Measurements from ENCODE around the gene CHAD.

CHAD gene

DNA sequence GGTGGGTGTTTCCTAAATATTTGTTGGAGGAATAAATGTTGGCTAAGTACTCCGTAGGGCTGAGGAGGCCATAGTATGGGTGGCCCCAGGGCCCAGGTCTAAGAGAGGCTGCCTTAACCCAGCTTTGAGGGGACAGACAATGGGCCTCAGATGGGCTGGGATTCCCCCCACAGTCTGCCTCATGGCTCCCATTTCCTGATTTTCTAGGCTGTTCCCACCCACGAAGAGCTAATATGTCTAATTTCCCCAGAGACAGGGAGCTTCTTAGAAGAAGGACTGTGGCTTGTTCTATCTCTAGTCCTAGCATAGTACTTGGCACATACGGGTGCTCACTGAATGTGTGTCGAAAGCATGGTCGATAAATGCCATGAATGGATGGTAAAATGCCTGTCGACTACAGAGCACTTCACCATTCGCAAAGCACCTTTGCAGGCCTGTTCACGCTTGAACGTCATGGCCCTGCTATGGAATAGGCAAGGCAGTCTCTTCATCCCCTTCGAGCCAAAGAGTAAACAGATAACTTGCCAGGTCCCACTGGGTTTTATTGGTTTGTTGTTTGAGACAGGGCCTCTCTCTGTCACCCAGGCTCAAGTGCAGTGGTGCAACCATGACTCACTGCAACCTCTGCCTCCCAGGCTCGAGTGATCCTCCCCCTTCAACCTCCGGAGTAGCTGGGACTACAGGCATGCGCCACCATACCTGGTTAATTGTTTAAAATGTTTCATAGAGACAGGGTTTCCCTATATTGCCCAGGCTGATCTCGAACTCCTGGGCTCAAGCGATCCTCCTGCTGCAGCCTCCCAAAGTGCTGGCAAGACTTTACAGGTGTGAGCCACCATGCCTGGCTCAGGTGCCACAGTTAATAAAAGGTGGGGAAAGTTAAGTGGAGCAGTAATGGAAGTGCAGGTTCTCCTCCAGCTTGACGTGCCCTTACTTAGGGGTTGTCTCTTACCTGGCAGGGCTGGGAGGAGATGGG, 9.7 kb downstream of the CHAD start:
- Histone ChIP-seq H3K36me3 (ENCODE audit: control insufficient read depth, insufficient read depth, low read length) (no peaks in the 10 kb centered on the region), H3K27ac (ENCODE audit: insufficient read depth, low read depth, low read length, poor library complexity, severe bottlenecking) (no peak overlapping the region), H3K27me3 (ENCODE audit: control insufficient read depth, insufficient read depth, low read length, poor library complexity, severe bottlenecking) (no peaks in the 10 kb centered on the region), H3K9me3 (ENCODE audit: control insufficient read depth, low read length) (no peaks in the 10 kb centered on the region), H3K4me3 (ENCODE audit: insufficient read depth, low read depth, low read length) (no peak overlapping the region), H3K4me1 (ENCODE audit: control insufficient read depth, insufficient read depth, low read length) (no peaks in the 10 kb centered on the region)
- WGBS, 2 experiments, result 91% methylated on average over 16 of the region's 16 CpGs

DNA sequence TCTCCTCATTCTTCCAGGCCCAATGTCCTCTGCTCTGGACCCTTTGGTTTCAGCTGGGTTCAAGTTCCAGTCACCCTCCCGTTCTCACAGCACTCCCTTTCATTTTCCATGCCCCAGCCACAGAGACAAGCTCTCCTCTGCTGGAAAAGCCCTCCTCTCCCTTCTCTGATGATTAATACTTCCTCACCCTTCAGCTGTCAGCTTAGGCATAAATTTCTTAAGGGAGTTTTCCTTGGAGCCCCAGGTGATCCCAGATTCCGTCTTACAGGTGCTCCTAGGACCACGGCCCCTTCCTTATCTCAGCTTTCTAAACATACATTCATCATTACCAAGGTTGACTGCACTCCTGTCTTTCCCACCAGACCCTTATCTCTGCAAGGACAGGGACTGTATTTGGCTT, 10.4 kb downstream of the CHAD start:
- Histone ChIP-seq H3K9me3 (ENCODE audit: control insufficient read depth, low read length) (no peaks in the 10 kb centered on the region), H3K4me1 (ENCODE audit: control insufficient read depth, insufficient read depth, low read length) (no peaks in the 10 kb centered on the region), H3K27me3 (ENCODE audit: control insufficient read depth, insufficient read depth, low read length, poor library complexity, severe bottlenecking) (no peaks in the 10 kb centered on the region), H3K27ac (ENCODE audit: insufficient read depth, low read depth, low read length, poor library complexity, severe bottlenecking) (no peak overlapping the region), H3K4me3 (ENCODE audit: insufficient read depth, low read depth, low read length) (no peak overlapping the region), H3K36me3 (ENCODE audit: control insufficient read depth, insufficient read depth, low read length) (no peaks in the 10 kb centered on the region)
- 92% methylated on average over 3 of the region's 3 CpGs for WGBS, 2 experiments

DNA sequence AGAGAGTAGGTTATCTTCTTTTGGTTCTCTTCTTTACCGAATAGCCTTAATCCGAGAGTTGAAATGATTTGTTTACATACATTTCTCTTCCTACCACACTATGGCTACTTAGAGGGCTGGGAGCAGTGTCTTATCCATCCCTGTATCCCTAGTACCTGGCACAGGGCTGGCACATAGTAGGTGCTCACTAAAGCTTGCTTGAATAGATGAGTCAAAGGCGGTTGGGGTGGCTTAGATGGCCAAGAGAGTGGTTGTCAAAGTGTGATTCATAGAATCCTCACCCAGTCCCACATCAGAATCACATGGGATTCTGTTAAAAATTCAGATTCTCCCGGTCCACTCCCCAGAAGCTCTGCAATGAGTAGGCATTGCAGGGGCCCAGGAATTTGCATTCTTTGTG, 11.1 kb downstream of the CHAD start:
- Histone ChIP-seq H3K36me3 (ENCODE audit: control insufficient read depth, insufficient read depth, low read length) (no peaks in the 10 kb centered on the region), H3K4me1 (ENCODE audit: control insufficient read depth, insufficient read depth, low read length) (no peaks in the 10 kb centered on the region)
- WGBS, 2 experiments, result 92% methylated on average over 4 of the region's 4 CpGs

GRCh38 chr17:50453901-50454300, 14.8 kb downstream of the CHAD start:
- H3K27me3 ChIP-seq (ENCODE audit: control insufficient read depth, insufficient read depth, low read length, poor library complexity, severe bottlenecking), result no peaks in the 10 kb centered on the region
- no peak overlapping the region for H3K27ac ChIP-seq (ENCODE audit: insufficient read depth, low read depth, low read length, poor library complexity, severe bottlenecking)
- H3K36me3 ChIP-seq (ENCODE audit: control insufficient read depth, insufficient read depth, low read length), result no peaks in the 10 kb centered on the region
- no peaks in the 10 kb centered on the region for H3K9me3 ChIP-seq (ENCODE audit: control insufficient read depth, low read length)
- no peaks in the 10 kb centered on the region for H3K4me1 ChIP-seq (ENCODE audit: control insufficient read depth, insufficient read depth, low read length)
- WGBS, 2 experiments, result 81 to 86% methylated on average over 3 of the region's 3 CpGs
- H3K4me3 ChIP-seq (ENCODE audit: insufficient read depth, low read depth, low read length), result no peak overlapping the region

More for the DNA sequence above, 11.1 kb downstream of the CHAD start:
- Histone ChIP-seq H3K9me3 (ENCODE audit: control insufficient read depth, low read length) (no peaks in the 10 kb centered on the region), H3K27ac (ENCODE audit: insufficient read depth, low read depth, low read length, poor library complexity, severe bottlenecking) (no peak overlapping the region), H3K27me3 (ENCODE audit: control insufficient read depth, insufficient read depth, low read length, poor library complexity, severe bottlenecking) (no peaks in the 10 kb centered on the region), H3K4me3 (ENCODE audit: insufficient read depth, low read depth, low read length) (no peak overlapping the region)

DNA sequence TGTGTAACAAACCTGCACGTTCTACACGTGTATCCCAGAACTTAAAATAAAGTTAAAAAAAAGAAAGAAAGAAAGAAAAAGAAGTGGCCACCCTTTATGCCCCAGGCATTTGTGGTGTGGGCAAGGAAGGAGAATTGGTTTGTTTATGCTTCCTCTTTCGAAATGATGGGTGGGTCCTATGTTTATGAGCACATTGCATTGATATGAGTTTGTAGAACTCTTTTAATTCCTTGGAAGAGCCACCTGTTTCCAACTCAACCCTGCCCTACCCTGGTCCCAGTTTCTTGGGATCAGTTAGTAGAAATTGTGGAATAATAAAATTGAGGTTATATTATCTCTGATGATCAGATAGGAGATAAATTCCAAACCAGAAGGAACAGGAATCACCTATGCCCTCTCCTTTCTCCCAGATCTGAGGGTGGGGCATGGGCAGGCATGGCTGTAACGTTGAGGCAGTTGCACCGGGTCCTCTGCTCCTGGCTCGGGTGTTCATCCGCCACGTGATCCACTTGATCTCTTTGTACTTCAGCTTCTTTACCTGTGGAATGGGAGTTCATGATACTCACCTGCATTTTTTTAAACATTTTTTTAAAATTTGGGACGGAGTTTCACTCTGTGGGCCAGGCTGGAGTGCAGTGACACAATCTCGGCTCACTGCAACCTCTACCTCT, 15.9 kb downstream of the CHAD start:
- H3K4me1 ChIP-seq (ENCODE audit: control insufficient read depth, insufficient read depth, low read length), result no peaks in the 10 kb centered on the region
- no peak overlapping the region for H3K4me3 ChIP-seq (ENCODE audit: insufficient read depth, low read depth, low read length)
- WGBS, 2 experiments, result 91 to 92% methylated on average over 10 of the region's 10 CpGs
- H3K27me3 ChIP-seq (ENCODE audit: control insufficient read depth, insufficient read depth, low read length, poor library complexity, severe bottlenecking), result no peaks in the 10 kb centered on the region
- H3K36me3 ChIP-seq (ENCODE audit: control insufficient read depth, insufficient read depth, low read length), result no peaks in the 10 kb centered on the region
- H3K27ac ChIP-seq (ENCODE audit: insufficient read depth, low read depth, low read length, poor library complexity, severe bottlenecking), result no peak overlapping the region
- H3K9me3 ChIP-seq (ENCODE audit: control insufficient read depth, low read length), result no peaks in the 10 kb centered on the region

DNA sequence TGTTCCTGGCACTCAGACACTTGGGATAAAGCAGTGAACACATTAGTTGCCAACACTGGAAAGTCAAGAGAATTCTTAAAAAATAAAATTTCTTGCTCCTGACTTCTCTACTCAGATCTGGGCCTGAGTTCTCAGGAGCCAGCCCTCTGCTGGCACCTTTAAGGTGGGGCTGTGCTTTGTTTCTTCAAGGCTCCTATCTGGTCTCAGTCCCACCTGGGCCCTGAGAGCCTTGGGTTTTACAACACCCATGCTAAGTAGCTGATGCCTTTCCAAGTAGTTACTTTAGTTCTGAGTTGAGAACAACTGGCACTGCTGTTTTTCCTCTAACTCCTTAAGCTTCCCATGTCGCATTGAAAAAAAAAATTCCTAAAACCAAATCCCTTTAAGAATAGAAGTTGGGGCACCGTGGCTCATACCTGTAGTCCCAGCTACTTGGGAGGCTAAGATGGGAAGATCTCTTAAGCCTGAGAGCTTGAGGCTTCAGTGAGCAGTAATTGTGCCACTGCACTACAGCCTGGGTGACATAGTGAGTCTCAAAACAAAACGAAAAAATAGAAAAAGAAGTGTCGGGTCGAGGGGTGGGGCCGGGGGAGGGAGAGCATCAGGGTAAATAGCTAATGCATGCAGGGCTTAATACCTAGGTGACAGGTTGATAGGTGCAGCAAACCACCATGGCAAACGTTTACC, 16.6 kb downstream of the CHAD start:
- WGBS, 2 experiments, result 84 to 90% methylated on average over 7 of the region's 7 CpGs
- Histone ChIP-seq H3K4me1 (ENCODE audit: control insufficient read depth, insufficient read depth, low read length) (no peaks in the 10 kb centered on the region), H3K27ac (ENCODE audit: insufficient read depth, low read depth, low read length, poor library complexity, severe bottlenecking) (no peak overlapping the region)

DNA sequence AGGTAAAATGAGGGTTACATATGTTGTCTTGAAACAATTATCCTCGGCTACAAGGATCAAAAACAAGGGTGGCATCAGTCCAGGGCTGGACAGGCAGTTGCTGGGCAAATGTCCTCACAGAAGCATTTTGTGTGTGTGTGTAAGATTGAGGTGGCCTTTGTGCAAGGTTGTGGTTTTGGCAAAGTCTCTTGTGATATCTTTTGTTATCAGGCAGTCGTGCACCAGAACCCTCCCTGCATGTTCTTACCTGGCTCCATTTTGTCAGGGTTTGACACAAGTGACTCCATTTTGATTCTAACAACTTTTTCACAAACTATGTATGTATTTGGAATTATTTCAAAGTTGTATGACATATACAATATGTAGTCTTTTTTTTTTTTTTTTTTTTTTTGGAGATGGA, 20.0 kb downstream of the CHAD start:
- H3K27me3 ChIP-seq (ENCODE audit: control insufficient read depth, insufficient read depth, low read length, poor library complexity, severe bottlenecking), result no peaks in the 10 kb centered on the region
- H3K27ac ChIP-seq (ENCODE audit: insufficient read depth, low read depth, low read length, poor library complexity, severe bottlenecking), result no peak overlapping the region
- H3K36me3 ChIP-seq (ENCODE audit: control insufficient read depth, insufficient read depth, low read length), result no peaks in the 10 kb centered on the region
- no peaks in the 10 kb centered on the region for H3K4me1 ChIP-seq (ENCODE audit: control insufficient read depth, insufficient read depth, low read length)
- no peak overlapping the region for H3K4me3 ChIP-seq (ENCODE audit: insufficient read depth, low read depth, low read length)
- 87 to 91% methylated on average over 2 of the region's 2 CpGs for WGBS, 2 experiments
- no peaks in the 10 kb centered on the region for H3K9me3 ChIP-seq (ENCODE audit: control insufficient read depth, low read length)

More for the DNA sequence above, 16.6 kb downstream of the CHAD start:
- H3K4me3 ChIP-seq (ENCODE audit: insufficient read depth, low read depth, low read length), result no peak overlapping the region
- H3K9me3 ChIP-seq (ENCODE audit: control insufficient read depth, low read length), result no peaks in the 10 kb centered on the region
- no peaks in the 10 kb centered on the region for H3K27me3 ChIP-seq (ENCODE audit: control insufficient read depth, insufficient read depth, low read length, poor library complexity, severe bottlenecking)
- H3K36me3 ChIP-seq (ENCODE audit: control insufficient read depth, insufficient read depth, low read length), result no peaks in the 10 kb centered on the region

- Histone ChIP-seq H3K36me3 (ENCODE audit: control insufficient read depth, insufficient read depth, low read length) (no peaks in the 10 kb centered on the region), H3K27me3 (ENCODE audit: control insufficient read depth, insufficient read depth, low read length, poor library complexity, severe bottlenecking) (no peaks in the 10 kb centered on the region), H3K4me1 (ENCODE audit: control insufficient read depth, insufficient read depth, low read length) (no peaks in the 10 kb centered on the region)
Measured at GRCh38 chr17:50447870-50448595, 20.6 kb downstream of the CHAD start.

GRCh38 chr17:50445730-50446325, 22.9 kb downstream of the CHAD start:
- H3K4me1 ChIP-seq (ENCODE audit: control insufficient read depth, insufficient read depth, low read length), result no peaks in the 10 kb centered on the region
- no peaks in the 10 kb centered on the region for H3K36me3 ChIP-seq (ENCODE audit: control insufficient read depth, insufficient read depth, low read length)
- H3K4me3 ChIP-seq (ENCODE audit: insufficient read depth, low read depth, low read length), result no peak overlapping the region
- 91 to 95% methylated on average over 1 of the region's 1 CpG for WGBS, 2 experiments
- no peaks in the 10 kb centered on the region for H3K27me3 ChIP-seq (ENCODE audit: control insufficient read depth, insufficient read depth, low read length, poor library complexity, severe bottlenecking)
- H3K9me3 ChIP-seq (ENCODE audit: control insufficient read depth, low read length), result no peaks in the 10 kb centered on the region
- H3K27ac ChIP-seq (ENCODE audit: insufficient read depth, low read depth, low read length, poor library complexity, severe bottlenecking), result no peak overlapping the region

More at GRCh38 chr17:50447870-50448595, 20.6 kb downstream of the CHAD start:
- H3K27ac ChIP-seq (ENCODE audit: insufficient read depth, low read depth, low read length, poor library complexity, severe bottlenecking), result no peak overlapping the region
- no peaks in the 10 kb centered on the region for H3K9me3 ChIP-seq (ENCODE audit: control insufficient read depth, low read length)
- 85 to 91% methylated on average over 5 to 7 of the region's 7 CpGs for WGBS, 2 experiments
- H3K4me3 ChIP-seq (ENCODE audit: insufficient read depth, low read depth, low read length), result no peak overlapping the region
